Osteocyte (in vitro differentiated cells): ENCODE results near the gene HIRA. TPM values are rescaled to one million over a fixed set of nuclear protein-coding genes. Genes with fewer than 3 reads are reported as not detected.

Experiments used
- DNase-seq: peaks from one replicate; pipeline ENCODE4 v3.0.0; 2021; ENCODE audit warnings: mixed read lengths; ENCODE audit not compliant: unreplicated experiment; ENCODE audit errors: extremely low spot score
- H3K27ac Mint-ChIP-seq: one replicate; pipeline ENCODE4 v1.8.0; 2021; ENCODE audit warnings: mild to moderate bottlenecking, mixed read lengths; ENCODE audit not compliant: unreplicated experiment
- H3K27me3 Mint-ChIP-seq: one replicate; pipeline ENCODE4 v1.8.0; 2021; ENCODE audit warnings: mixed read lengths; ENCODE audit not compliant: unreplicated experiment
- H3K36me3 Mint-ChIP-seq: one replicate; pipeline ENCODE4 v1.8.0; 2021; ENCODE audit warnings: mixed read lengths; ENCODE audit not compliant: unreplicated experiment
- H3K4me1 Mint-ChIP-seq: one replicate; pipeline ENCODE4 v1.8.0; 2021; ENCODE audit warnings: mixed read lengths; ENCODE audit not compliant: unreplicated experiment
- H3K4me3 Mint-ChIP-seq: one replicate; pipeline ENCODE4 v1.8.0; 2021; ENCODE audit warnings: mild to moderate bottlenecking, moderate library complexity, mixed read lengths; ENCODE audit not compliant: unreplicated experiment
- H3K9me3 Mint-ChIP-seq: one replicate; pipeline ENCODE4 v1.8.0; 2021; ENCODE audit warnings: mixed read lengths; ENCODE audit not compliant: unreplicated experiment
- CTCF ChIP-seq: fragments of 200-600 bp; sonication (generic); IDR thresholded peaks from 2 replicates; pipeline ENCODE4 v1.5.0; 2021; ENCODE audit warnings: antibody characterized with exemption, mild to moderate bottlenecking, moderate library complexity
- total RNA-seq: library from RNA; stranded (reverse); gene quantifications from 2 replicates; pipeline ENCODE4 v1.2.1, GENCODE V29; 2021

Gene HIRA
- total RNA-seq, 1 donor from 2014 or later: 33.2 TPM

DNA sequence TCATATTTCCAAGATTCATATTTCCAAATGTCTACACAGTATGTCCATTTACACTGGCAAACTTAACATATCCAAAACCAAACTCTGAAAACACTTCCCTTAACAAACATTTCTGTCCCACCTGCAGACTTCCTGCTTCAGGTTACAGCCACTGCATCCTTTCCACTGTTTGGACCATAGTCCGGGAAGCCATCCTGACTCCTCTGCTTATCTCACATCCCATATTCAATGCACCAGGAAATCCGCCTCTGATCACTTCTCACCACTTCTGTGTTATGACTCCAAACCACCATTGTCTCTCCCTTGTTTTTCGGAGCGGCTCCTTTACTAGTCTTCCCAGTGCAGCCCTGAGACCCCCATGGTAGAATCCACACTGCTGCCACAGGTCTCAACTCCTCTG, 30.1 kb downstream of the HIRA start:
- no peak for TF ChIP-seq CTCF
- Mint-ChIP-seq H3K27me3 (no peaks in the 10 kb centered on the region), H3K4me3 (no peak overlapping the region), H3K27ac (no peak overlapping the region), H3K4me1 (peaks cover 5% of the 10 kb centered on the region), H3K9me3 (no peaks in the 10 kb centered on the region), H3K36me3 (peaks cover 38% of the 10 kb centered on the region)
- no peak for DNase-seq

DNA sequence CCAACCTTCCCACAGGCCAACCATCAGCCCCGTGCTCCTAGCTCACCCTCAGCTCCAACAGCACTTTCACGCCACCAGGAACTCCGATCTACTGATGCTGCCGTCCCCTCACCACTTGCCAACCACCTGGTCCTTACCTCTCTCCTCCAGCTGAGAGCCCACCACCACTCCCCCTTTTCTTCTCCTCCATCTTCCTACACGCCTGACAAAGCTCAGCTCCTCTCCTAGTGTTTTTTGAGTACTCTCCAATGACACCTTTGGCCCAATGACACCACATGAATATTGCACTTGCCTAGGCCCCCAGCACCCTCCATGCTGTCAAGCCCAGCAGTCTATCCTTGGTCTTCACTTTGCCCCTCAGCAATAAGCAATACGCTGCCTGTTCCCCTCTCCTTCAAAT, 30.7 kb downstream of the HIRA start:
- H3K27me3 Mint-ChIP-seq: no peaks in the 10 kb centered on the region
- H3K36me3 Mint-ChIP-seq: peaks cover 33% of the 10 kb centered on the region
- no peaks in the 10 kb centered on the region for H3K9me3 Mint-ChIP-seq
- DNase-seq: no peak
- TF ChIP-seq CTCF: no peak
- peaks cover 5% of the 10 kb centered on the region for H3K4me1 Mint-ChIP-seq
- no peak overlapping the region for H3K4me3 Mint-ChIP-seq
- H3K27ac Mint-ChIP-seq: no peak overlapping the region

- no peak for DNase-seq
- H3K27me3 Mint-ChIP-seq: no peaks in the 10 kb centered on the region
- no peaks in the 10 kb centered on the region for H3K9me3 Mint-ChIP-seq
- no peak for TF ChIP-seq CTCF
- H3K27ac Mint-ChIP-seq: peak overlapping the region; percentile 31
- H3K4me1 Mint-ChIP-seq: peaks cover 1% of the 10 kb centered on the region
- no peak overlapping the region for H3K4me3 Mint-ChIP-seq
- peaks cover 25% of the 10 kb centered on the region for H3K36me3 Mint-ChIP-seq
Observed at GRCh38 chr22:19398652-19399051, 32.9 kb downstream of the HIRA start.

GRCh38 chr22:19398206-19398605, 33.3 kb downstream of the HIRA start:
- Mint-ChIP-seq H3K4me3 (no peak overlapping the region), H3K27me3 (no peaks in the 10 kb centered on the region), H3K9me3 (no peaks in the 10 kb centered on the region), H3K27ac (no peak overlapping the region), H3K36me3 (peaks cover 26% of the 10 kb centered on the region), H3K4me1 (no peaks in the 10 kb centered on the region)
- DNase-seq: no peak
- no peak for TF ChIP-seq CTCF

GRCh38 chr22:19397734-19398104, 33.8 kb downstream of the HIRA start:
- Mint-ChIP-seq H3K4me3 (no peak overlapping the region), H3K4me1 (no peaks in the 10 kb centered on the region), H3K27ac (no peak overlapping the region), H3K36me3 (peaks cover 26% of the 10 kb centered on the region), H3K9me3 (no peaks in the 10 kb centered on the region), H3K27me3 (no peaks in the 10 kb centered on the region)
- no peak for DNase-seq
- TF ChIP-seq CTCF: no peak
